ENCODE results near the gene SDC3.
A peak's percentile ranks its signal among the peaks of the same experiment; 100 is the strongest.

Gene SDC3

GRCh38 chr1:30846587-30846986 lies 62.0 kb downstream of the SDC3 start:
- no peak for DNase-seq

GRCh38 chr1:30845904-30846290 lies 62.7 kb downstream of the SDC3 start:
- no peak for DNase-seq

- DNase-seq, result no peak
Measured at GRCh38 chr1:30845237-30845903, 63.2 kb downstream of the SDC3 start.

GRCh38 chr1:30844631-30845030 lies 63.9 kb downstream of the SDC3 start:
- no peak for DNase-seq

GRCh38 chr1:30842697-30843354 lies 65.7 kb downstream of the SDC3 start:
- peak; percentile 61 for DNase-seq

- DNase-seq, result no peak
Measured at GRCh38 chr1:30840904-30841598, 67.5 kb downstream of the SDC3 start.

GRCh38 chr1:30839827-30840359 lies 68.7 kb downstream of the SDC3 start:
- no peak for DNase-seq

- no peak for DNase-seq
Measured at GRCh38 chr1:30838996-30839395, 69.6 kb downstream of the SDC3 start.

GRCh38 chr1:30837653-30838052 lies 70.9 kb downstream of the SDC3 start:
- DNase-seq, result peak; percentile 48

- peak; percentile 26 for DNase-seq
Measured at GRCh38 chr1:30834253-30834652, 74.3 kb downstream of the SDC3 start.

GRCh38 chr1:30830537-30830936 lies 78.0 kb downstream of the SDC3 start:
- no peak for DNase-seq

- DNase-seq, result no peak
Measured at GRCh38 chr1:30829889-30830288, 78.7 kb downstream of the SDC3 start.

GRCh38 chr1:30824736-30825429 lies 83.7 kb downstream of the SDC3 start:
- no peak for DNase-seq

GRCh38 chr1:30823969-30824735 lies 84.4 kb downstream of the SDC3 start:
- peak; percentile 89 for DNase-seq

GRCh38 chr1:30823627-30823968 lies 85.0 kb downstream of the SDC3 start:
- DNase-seq, result no peak

- DNase-seq, result no peak
Measured at GRCh38 chr1:30822966-30823581, 85.5 kb downstream of the SDC3 start.

- DNase-seq, result no peak
Measured at GRCh38 chr1:30822006-30822405, 86.6 kb downstream of the SDC3 start.

- no peak for DNase-seq
Measured at GRCh38 chr1:30820299-30820698, 88.3 kb downstream of the SDC3 start.
